Liver (tissue), 9 donors: Measurements from ENCODE around the gene GLT1D1. TPM values are rescaled to one million over a fixed set of nuclear protein-coding genes. Genes with fewer than 3 reads are reported as not detected.

Experiments
- DNase-seq: peaks from one replicate; pipeline ENCODE4 v3.0.0-alpha.2; 2017; ENCODE audit warnings: low spot score
- H3K27ac ChIP-seq, 2 donors: one replicate each; pipeline ENCODE4 v1.7.0; 2013; ENCODE audit warnings: inconsistent platforms in 2 of 2, low read length in 2 of 2, control low read depth in 1 of 2, low read depth in 1 of 2, mild to moderate bottlenecking in 1 of 2
- H3K27me3 ChIP-seq, 4 donors: one replicate each; pipeline versions ENCODE4 v1.6.1 to v1.7.0; 2013; ENCODE audit warnings: low read length in 3 of 4, inconsistent platforms in 1 of 4, mild to moderate bottlenecking in 1 of 4, moderate library complexity in 1 of 4; ENCODE audit not compliant: control insufficient read depth in 4 of 4, insufficient read depth in 4 of 4
- H3K36me3 ChIP-seq, 4 donors: one replicate each; pipeline versions ENCODE4 v1.6.1 to v1.7.0; 2013; ENCODE audit warnings: low read length in 3 of 4, mild to moderate bottlenecking in 3 of 4, low read depth in 1 of 4, moderate library complexity in 1 of 4; ENCODE audit not compliant: control insufficient read depth in 4 of 4, insufficient read depth in 3 of 4
- H3K4me1 ChIP-seq, 4 donors: one replicate each; pipeline versions ENCODE4 v1.6.1 to v1.7.0; 2013; ENCODE audit warnings: low read length in 3 of 4, mild to moderate bottlenecking in 3 of 4, moderate library complexity in 1 of 4; ENCODE audit not compliant: control insufficient read depth in 4 of 4, insufficient read depth in 4 of 4
- H3K4me3 ChIP-seq, 3 donors: one replicate each; pipeline versions ENCODE4 v1.6.1 to v1.7.0; 2013; ENCODE audit warnings: low read length in 3 of 3, control low read depth in 1 of 3, low read depth in 1 of 3, mild to moderate bottlenecking in 1 of 3
- H3K9ac ChIP-seq, 2 donors: one replicate each; pipeline ENCODE4 v1.7.0; 2013; ENCODE audit warnings: low read length in 2 of 2, mild to moderate bottlenecking in 2 of 2, moderate library complexity in 2 of 2, control low read depth in 1 of 2, low read depth in 1 of 2
- H3K9me3 ChIP-seq, 4 donors: one replicate each; pipeline versions ENCODE4 v1.6.1 to v1.7.0; 2013; ENCODE audit warnings: low read length in 3 of 4; ENCODE audit not compliant: control insufficient read depth in 4 of 4
- ATF3 ChIP-seq: IDR thresholded peaks from 2 replicates; pipeline ENCODE4 v1.6.1; 2016; ENCODE audit warnings: antibody characterized with exemption
- CTCF ChIP-seq: fragments of 150-350 bp; IDR thresholded peaks from 2 replicates; pipeline ENCODE4 v1.5.1; 2017; ENCODE audit warnings: improper control_type of control experiment, low read depth, low read length; ENCODE audit not compliant: missing input control
- FOXA1 ChIP-seq: IDR thresholded peaks from 2 replicates; pipeline ENCODE4 v1.6.1; 2016; ENCODE audit warnings: antibody characterized with exemption
- FOXA2 ChIP-seq: IDR thresholded peaks from 2 replicates; pipeline ENCODE4 v1.6.1; 2016; ENCODE audit warnings: antibody characterized with exemption
- GABPA ChIP-seq, 2 donors: IDR thresholded peaks in 1 of 2; conservative IDR thresholded peaks in 1 of 2; 2 replicates each; pipeline ENCODE4 v1.6.1; 2016; ENCODE audit warnings: antibody characterized with exemption in 2 of 2, mild to moderate bottlenecking in 1 of 2, moderate library complexity in 1 of 2
- HNF4A ChIP-seq, 2 donors: conservative IDR thresholded peaks; 2 replicates each; pipeline ENCODE4 v1.6.1; 2016; ENCODE audit warnings: antibody characterized with exemption in 2 of 2, mild to moderate bottlenecking in 2 of 2
- JUND ChIP-seq, 2 donors: IDR thresholded peaks; 2 replicates each; pipeline ENCODE4 v1.6.1; 2016; ENCODE audit warnings: antibody characterized with exemption in 2 of 2
- NR2F2 ChIP-seq: IDR thresholded peaks from 2 replicates; pipeline ENCODE4 v1.6.1; 2016; ENCODE audit warnings: antibody characterized with exemption
- REST ChIP-seq: IDR thresholded peaks from 2 replicates; pipeline ENCODE4 v1.6.1; 2016; ENCODE audit warnings: antibody characterized with exemption, mild to moderate bottlenecking
- RXRA ChIP-seq, 2 donors: IDR thresholded peaks; 2 replicates each; pipeline ENCODE4 v1.6.1; 2017 to 2018; ENCODE audit warnings: antibody characterized with exemption in 2 of 2, mild to moderate bottlenecking in 1 of 2
- YY1 ChIP-seq: IDR thresholded peaks from 2 replicates; pipeline ENCODE4 v1.6.1; 2016; ENCODE audit warnings: antibody characterized with exemption, mild to moderate bottlenecking
- ZBTB33 ChIP-seq: IDR thresholded peaks from 2 replicates; pipeline ENCODE4 v1.6.1; 2016; ENCODE audit warnings: antibody characterized with exemption
- WGBS: extraction: QIAGEN DNeasy Blood & Tissue Kit; methylation state at CpG from one replicate; pipeline ENCODE4 v1.1.7; 2013; 5-methylcytosine and 5-hydroxymethylcytosine counted together
- polyA plus RNA-seq, 2 donors: library from polyadenylated mRNA; stranded (reverse) in 1 of 2; unstranded in 1 of 2; fragments of 200-250 nt in 1 of 2; fragments of >200 nt in 1 of 2; fragmentation: Nextera tagmentation in 1 of 2; extraction: Ambion mirVana in 1 of 2; gene quantifications; one replicate each; pipeline versions ENCODE4 v1.2.1 to v1.2.3, GENCODE V29; 2013 to 2015
- total RNA-seq, 2 donors: library from RNA; depleted of rRNA; stranded (reverse); fragments of >200 nt; gene quantifications; one replicate each; pipeline ENCODE4 v1.2.3, GENCODE V29; 2014
- donor health status: healthy.
- donor health status: healthy.
- donor health status: healthy.
- donor health status: healthy.
- donor health status: healthy.

GLT1D1 gene
- total and polyA plus RNA-seq, 4 donors: 10.4 to 17.7 (median 13.9) TPM

GRCh38 chr12:128940090-128940888, 87.0 kb downstream of the GLT1D1 start:
- 94% methylated on average over 15 of the region's 15 CpGs for WGBS
- Histone ChIP-seq H3K27ac (peak overlapping the region; percentile 46 to 66), H3K27me3 (no peaks in the 10 kb centered on the region)

More at GRCh38 chr12:128940090-128940888, 87.0 kb downstream of the GLT1D1 start:
- no peaks in the 10 kb centered on the region for H3K36me3 ChIP-seq
- DNase-seq: no peak
- H3K9me3 ChIP-seq: no peaks in the 10 kb centered on the region
- H3K4me1 ChIP-seq: peaks cover 0 to 11% (median 1%) of the 10 kb centered on the region in 4 donors
- no peak overlapping the region for H3K4me3 ChIP-seq
- TF ChIP-seq RXRA (IDR thresholded peaks at IDR 0.05) (no peak), NR2F2 (no peak), JUND (IDR thresholded peaks at IDR 0.05) (no peak), GABPA (IDR thresholded peaks at IDR 0.05 in 1 of 2, conservative IDR thresholded peaks at IDR 0.05 in 1 of 2) (no peak), REST (no peak), FOXA2 (no peak), YY1 (no peak), CTCF (no peak), ZBTB33 (no peak), ATF3 (no peak), FOXA1 (no peak), HNF4A (conservative IDR thresholded peaks at IDR 0.05) (no peak)
- no peak overlapping the region for H3K9ac ChIP-seq
